OCI-LY7 (cell line): ENCODE results near the gene BCL2L13. TPM values are rescaled to one million over a fixed set of nuclear protein-coding genes. Genes with fewer than 3 reads are reported as not detected.

Experiments
- BruUV-seq: library from RNA; stranded (reverse); fragments of 400-500 nt; replicated peaks from 2 replicates; lab custom pipeline; 2021; lab: Mats Ljungman, UMichigan
- CTCF ChIA-PET: fragments of 300-600 bp; sonication (Branson Sonifier 250); formaldehyde crosslinking; loops from one replicate; lab custom pipeline; 2022; ENCODE audit warnings: antibody characterized with exemption; ENCODE audit not compliant: unreplicated experiment; lab: Charles Lee
- POLR2A ChIA-PET: fragments of 300-600 bp; sonication (Branson Sonifier 250); formaldehyde crosslinking; loops from one replicate; lab custom pipeline; 2022; ENCODE audit warnings: antibody characterized with exemption; lab: Charles Lee
- DNase-seq: peaks from one replicate; pipeline ENCODE4 v3.0.0-alpha.2; 2015; ENCODE audit warnings: low spot score
- H2AFZ ChIP-seq: fragments of 200-600 bp; sonication (generic), shearing (Covaris generic); 2 replicates; pipeline ENCODE4 v1.6.1; 2014; ENCODE audit warnings: mild to moderate bottlenecking, antibody characterized with exemption, low read length, moderate library complexity
- H3K27ac ChIP-seq: fragments of 200-600 bp; sonication (generic); 2 replicates; pipeline ENCODE4 v1.5.1; 2014; ENCODE audit warnings: mixed run types, low read depth, mild to moderate bottlenecking, moderate library complexity, low read length, inconsistent platforms; ENCODE audit not compliant: poor library complexity, severe bottlenecking
- H3K36me3 ChIP-seq: fragments of 200-600 bp; sonication (generic); 2 replicates; pipeline ENCODE4 v1.6.1; 2014; ENCODE audit warnings: mild to moderate bottlenecking, antibody characterized with exemption, low read length, moderate library complexity, mixed read lengths; ENCODE audit not compliant: insufficient read depth
- H3K4me1 ChIP-seq: fragments of 200-600 bp; sonication (generic); 2 replicates; pipeline ENCODE4 v1.5.1; 2014; ENCODE audit warnings: mild to moderate bottlenecking, low read length; ENCODE audit not compliant: insufficient read depth, poor library complexity, severe bottlenecking
- H3K4me2 ChIP-seq: fragments of 200-600 bp; sonication (generic); 2 replicates; pipeline ENCODE4 v1.6.1; 2014; ENCODE audit warnings: mild to moderate bottlenecking, low read length
- H3K4me3 ChIP-seq: fragments of 200-600 bp; sonication (generic); 2 replicates; pipeline ENCODE4 v1.5.1; 2014; ENCODE audit warnings: mild to moderate bottlenecking, low read depth, low read length; ENCODE audit not compliant: poor library complexity, severe bottlenecking
- H3K79me2 ChIP-seq: fragments of 200-600 bp; sonication (generic); 2 replicates; pipeline ENCODE4 v1.6.1; 2016; ENCODE audit warnings: low read depth, mild to moderate bottlenecking, low read length, moderate library complexity, mixed read lengths; ENCODE audit not compliant: insufficient read depth
- H3K9me2 ChIP-seq: fragments of 200-600 bp; sonication (generic); 2 replicates; pipeline ENCODE4 v1.6.1; 2016; ENCODE audit warnings: mild to moderate bottlenecking, low read length, mixed read lengths; ENCODE audit not compliant: insufficient read depth
- H3K9me3 ChIP-seq: fragments of 200-600 bp; sonication (generic); 2 replicates; pipeline ENCODE4 v1.6.1; 2014; ENCODE audit warnings: mild to moderate bottlenecking, mixed run types, low read length, mixed read lengths
- H4K20me1 ChIP-seq: fragments of 200-600 bp; sonication (generic); 2 replicates; pipeline ENCODE4 v1.6.1; 2014; ENCODE audit warnings: mild to moderate bottlenecking, antibody characterized with exemption, low read length, moderate library complexity, mixed read lengths; ENCODE audit not compliant: insufficient read depth
- CTCF ChIP-seq: fragments of 200-600 bp; sonication (generic); conservative IDR thresholded peaks from 2 replicates; pipeline ENCODE4 v1.5.1; 2014; ENCODE audit warnings: mild to moderate bottlenecking, antibody characterized with exemption, low read length, moderate library complexity, mixed read lengths
- EZH2phosphoT487 ChIP-seq: fragments of 200-600 bp; sonication (generic); IDR thresholded peaks from 2 replicates; pipeline ENCODE4 v1.6.1; 2018; ENCODE audit warnings: low read depth, borderline replicate concordance, mild to moderate bottlenecking, mixed run types, antibody characterized with exemption, low read length, moderate library complexity, mixed read lengths
- intact Hi-C: fragments of 100-400 bp; cut with micrococcal nuclease; formaldehyde crosslinking; loops from one replicate; pipeline ENCODE4 v1.10.0; 2022; ENCODE audit not compliant: unreplicated experiment
- total RNA-seq, 2 experiments: library from RNA; depleted of rRNA in 1 of 2; stranded (reverse); fragments of >200 nt in 1 of 2; shearing (Covaris generic) in 1 of 2; gene quantifications; 2 replicates each; pipeline ENCODE4 v1.2.3, GENCODE V29; 2014 to 2022

Gene BCL2L13
- total RNA-seq, 2 experiments from 2014 or later, result 25.2 to 38.3 TPM

GRCh38 chr22:17684245-17684644, 45.7 kb downstream of the BCL2L13 start:
- H3K4me1 ChIP-seq, result peaks cover 8% of the 10 kb centered on the region
- H3K9me2 ChIP-seq, result no peaks in the 10 kb centered on the region
- BruUV-seq, result no TSS peak
- no peak for TF ChIP-seq EZH2phosphoT487
- TF ChIP-seq CTCF, result no peak
- DNase-seq, result no peak
- POLR2A ChIA-PET, result no interaction called here
- no peak overlapping the region for H3K27ac ChIP-seq
- CTCF ChIA-PET, result no interaction called here
- H3K79me2 ChIP-seq, result no peaks in the 10 kb centered on the region
- H3K9me3 ChIP-seq, result no peaks in the 10 kb centered on the region
- H3K36me3 ChIP-seq, result peaks cover 25% of the 10 kb centered on the region
- H2AFZ ChIP-seq, result no peak overlapping the region
- no peaks in the 10 kb centered on the region for H4K20me1 ChIP-seq
- intact Hi-C loops, result no loop called here
- no peak overlapping the region for H3K4me2 ChIP-seq
- no peak overlapping the region for H3K4me3 ChIP-seq

DNA sequence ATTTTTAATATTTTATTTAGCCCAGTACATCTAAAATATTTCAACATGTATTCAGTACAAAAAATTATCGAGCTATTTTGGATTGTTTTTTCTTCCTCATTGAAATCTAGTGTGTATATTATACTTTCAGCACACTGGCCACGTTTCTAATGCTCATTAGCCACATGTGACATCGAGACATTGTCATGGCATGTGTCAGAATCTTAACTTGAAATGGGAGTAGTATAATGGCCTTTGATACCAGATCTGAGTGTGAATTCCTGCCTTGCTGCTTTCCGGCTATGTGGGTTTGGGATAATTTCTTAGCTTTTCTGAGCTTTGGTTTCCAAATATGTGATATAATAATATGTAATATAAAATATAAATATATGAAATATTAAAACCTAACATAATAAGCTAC, 54.3 kb downstream of the BCL2L13 start:
- TF ChIP-seq CTCF (no peak), EZH2phosphoT487 (no peak)
- no peak overlapping the region for H3K4me2 ChIP-seq
- H3K36me3 ChIP-seq, result peaks cover 48% of the 10 kb centered on the region
- DNase-seq, result no peak
- H3K79me2 ChIP-seq, result no peaks in the 10 kb centered on the region
- H3K4me3 ChIP-seq, result no peak overlapping the region
- no peaks in the 10 kb centered on the region for H4K20me1 ChIP-seq
- BruUV-seq, result no TSS peak
- intact Hi-C loops, result no loop called here
- ChIA-PET POLR2A (interaction anchor here (0.6 to 1.2 kb wide), 7 partner anchors 12 to 390 kb away, joined by 3 to 7 read pairs (median 5); no protein-coding TSS in a partner anchor), CTCF (no interaction called here)
- no peaks in the 10 kb centered on the region for H3K4me1 ChIP-seq
- H3K9me3 ChIP-seq, result no peaks in the 10 kb centered on the region
- no peaks in the 10 kb centered on the region for H3K9me2 ChIP-seq
- no peak overlapping the region for H3K27ac ChIP-seq
- no peak overlapping the region for H2AFZ ChIP-seq

DNA sequence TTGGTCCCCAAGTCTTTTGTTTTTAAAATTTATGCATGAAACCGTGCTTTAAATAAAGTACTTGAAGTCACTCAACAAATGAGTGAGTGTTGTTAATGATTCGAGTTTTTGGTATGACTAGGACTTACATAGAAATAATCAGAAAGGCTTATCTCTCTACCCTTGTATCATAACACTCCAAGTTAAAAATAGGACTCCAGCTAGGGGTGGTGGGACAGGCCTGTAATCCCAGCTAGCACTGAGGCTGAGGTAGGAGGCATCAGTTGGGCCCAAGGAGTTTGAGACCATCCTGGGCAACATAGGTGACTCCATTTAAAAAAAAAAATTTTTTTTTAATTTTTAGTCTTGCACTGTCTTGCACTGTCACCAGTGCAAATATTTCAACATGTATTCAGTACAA, 55.6 kb downstream of the BCL2L13 start:
- Histone ChIP-seq H3K27ac (no peak overlapping the region), H3K4me2 (no peak overlapping the region), H3K4me1 (no peaks in the 10 kb centered on the region), H3K9me2 (no peaks in the 10 kb centered on the region), H3K9me3 (no peaks in the 10 kb centered on the region), H2AFZ (no peak overlapping the region), H3K4me3 (no peak overlapping the region), H3K79me2 (no peaks in the 10 kb centered on the region), H3K36me3 (peaks cover 37% of the 10 kb centered on the region), H4K20me1 (no peaks in the 10 kb centered on the region)
- intact Hi-C loops, result no loop called here
- TF ChIP-seq EZH2phosphoT487, result no peak
- no peak for TF ChIP-seq CTCF
- no TSS peak for BruUV-seq
- ChIA-PET CTCF (no interaction called here), POLR2A (no interaction called here)
- DNase-seq, result no peak
